A204.1 (cell line): Measurements from ENCODE around the gene ADAM33.

ENCODE experiments used
- FAIRE-seq: peaks from 2 replicates; lab custom pipeline; 2012; peaks lifted over from hg19 to GRCh38; lab: Jason Lieb, UNC

The ADAM33 gene, protein sequence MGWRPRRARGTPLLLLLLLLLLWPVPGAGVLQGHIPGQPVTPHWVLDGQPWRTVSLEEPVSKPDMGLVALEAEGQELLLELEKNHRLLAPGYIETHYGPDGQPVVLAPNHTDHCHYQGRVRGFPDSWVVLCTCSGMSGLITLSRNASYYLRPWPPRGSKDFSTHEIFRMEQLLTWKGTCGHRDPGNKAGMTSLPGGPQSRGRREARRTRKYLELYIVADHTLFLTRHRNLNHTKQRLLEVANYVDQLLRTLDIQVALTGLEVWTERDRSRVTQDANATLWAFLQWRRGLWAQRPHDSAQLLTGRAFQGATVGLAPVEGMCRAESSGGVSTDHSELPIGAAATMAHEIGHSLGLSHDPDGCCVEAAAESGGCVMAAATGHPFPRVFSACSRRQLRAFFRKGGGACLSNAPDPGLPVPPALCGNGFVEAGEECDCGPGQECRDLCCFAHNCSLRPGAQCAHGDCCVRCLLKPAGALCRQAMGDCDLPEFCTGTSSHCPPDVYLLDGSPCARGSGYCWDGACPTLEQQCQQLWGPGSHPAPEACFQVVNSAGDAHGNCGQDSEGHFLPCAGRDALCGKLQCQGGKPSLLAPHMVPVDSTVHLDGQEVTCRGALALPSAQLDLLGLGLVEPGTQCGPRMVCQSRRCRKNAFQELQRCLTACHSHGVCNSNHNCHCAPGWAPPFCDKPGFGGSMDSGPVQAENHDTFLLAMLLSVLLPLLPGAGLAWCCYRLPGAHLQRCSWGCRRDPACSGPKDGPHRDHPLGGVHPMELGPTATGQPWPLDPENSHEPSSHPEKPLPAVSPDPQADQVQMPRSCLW

DNA sequence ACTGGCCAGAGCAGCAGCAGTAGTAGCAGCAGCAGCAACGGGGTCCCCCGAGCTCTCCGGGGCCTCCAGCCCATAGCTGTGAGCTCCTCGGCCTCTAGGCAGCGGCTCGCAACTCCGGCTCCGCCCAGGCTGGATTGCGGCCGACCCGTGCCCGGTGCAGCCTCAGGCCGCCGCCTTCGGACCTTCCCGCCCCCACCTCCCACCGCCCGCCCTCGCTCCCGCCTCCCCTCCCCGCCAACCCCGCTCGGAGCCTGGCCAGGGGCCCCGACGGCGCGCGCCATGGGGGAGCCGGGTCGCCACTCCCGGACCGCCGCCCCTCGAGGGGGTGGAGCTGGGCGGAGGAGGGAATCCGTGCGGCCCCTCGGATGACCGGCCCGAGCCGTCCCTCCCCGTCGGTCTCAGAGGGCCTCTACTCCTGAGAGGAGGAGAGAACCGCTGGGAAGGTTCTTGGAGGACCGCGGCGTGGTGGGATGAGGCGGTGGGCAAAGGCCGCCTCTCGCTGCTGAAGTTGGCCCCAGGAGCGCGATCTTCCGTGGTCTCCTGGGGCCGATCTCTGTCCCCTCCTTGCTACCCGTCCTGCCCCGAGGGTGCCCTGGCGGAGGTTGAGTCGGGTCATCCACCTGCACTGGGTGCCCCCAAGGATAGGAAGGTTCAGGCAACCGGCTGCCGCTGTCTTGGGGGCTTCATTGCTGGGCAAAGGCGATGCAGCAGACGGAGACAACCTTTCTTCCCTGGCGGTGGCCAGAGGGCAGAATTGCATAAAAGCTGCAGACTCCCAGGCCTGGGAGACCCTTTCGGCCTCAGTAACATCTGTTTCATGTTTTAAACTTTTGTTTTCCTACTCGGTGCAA, at the start of gene ADAM33:
Gene ADAM33, minus strand, starts transcription at position 80 of the 851 bp plus-strand sequence. Its CDS starts 6 bp downstream, at position 74.
- FAIRE-seq = no peak

DNA sequence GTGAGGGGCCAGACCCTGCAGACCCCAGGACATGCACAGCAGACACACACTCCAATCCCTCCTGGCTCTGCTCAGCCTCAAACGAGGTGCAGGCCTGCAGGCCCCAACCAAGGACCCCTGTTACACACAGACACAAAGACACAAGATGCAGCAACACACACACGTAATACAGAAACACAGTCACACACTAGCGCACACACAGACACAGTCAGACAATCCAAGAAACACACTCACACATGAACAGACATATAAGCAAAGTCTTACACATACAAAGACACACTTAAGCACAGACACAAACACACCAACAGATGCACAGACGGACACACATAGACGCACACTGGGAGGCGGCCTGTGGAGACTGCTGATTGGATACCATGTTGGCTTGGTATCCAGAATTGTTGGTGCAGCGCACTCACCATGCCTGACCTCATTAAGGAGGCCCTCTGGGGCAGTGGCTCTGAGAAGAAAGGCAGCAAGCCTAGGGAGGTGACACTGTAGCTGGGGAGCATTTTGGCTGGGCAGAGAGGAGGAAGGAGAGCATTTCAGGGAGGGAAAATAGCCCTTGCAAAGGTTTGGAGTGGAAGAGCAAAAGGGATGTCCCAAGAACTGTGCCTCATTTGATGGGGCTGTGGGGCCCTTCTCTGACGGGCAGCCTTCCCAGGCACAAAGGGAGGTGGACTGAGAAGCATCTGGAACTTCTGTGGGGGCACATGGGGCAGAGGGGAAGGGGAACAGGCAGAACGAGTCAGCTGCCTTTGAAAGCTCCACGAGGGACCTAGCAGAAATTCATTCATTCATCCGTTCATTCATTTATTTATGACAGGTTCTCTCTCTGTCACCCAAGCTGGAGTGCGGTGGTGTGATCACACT, 49.2 kb upstream of the ADAM33 start:
- no peak for FAIRE-seq

DNA sequence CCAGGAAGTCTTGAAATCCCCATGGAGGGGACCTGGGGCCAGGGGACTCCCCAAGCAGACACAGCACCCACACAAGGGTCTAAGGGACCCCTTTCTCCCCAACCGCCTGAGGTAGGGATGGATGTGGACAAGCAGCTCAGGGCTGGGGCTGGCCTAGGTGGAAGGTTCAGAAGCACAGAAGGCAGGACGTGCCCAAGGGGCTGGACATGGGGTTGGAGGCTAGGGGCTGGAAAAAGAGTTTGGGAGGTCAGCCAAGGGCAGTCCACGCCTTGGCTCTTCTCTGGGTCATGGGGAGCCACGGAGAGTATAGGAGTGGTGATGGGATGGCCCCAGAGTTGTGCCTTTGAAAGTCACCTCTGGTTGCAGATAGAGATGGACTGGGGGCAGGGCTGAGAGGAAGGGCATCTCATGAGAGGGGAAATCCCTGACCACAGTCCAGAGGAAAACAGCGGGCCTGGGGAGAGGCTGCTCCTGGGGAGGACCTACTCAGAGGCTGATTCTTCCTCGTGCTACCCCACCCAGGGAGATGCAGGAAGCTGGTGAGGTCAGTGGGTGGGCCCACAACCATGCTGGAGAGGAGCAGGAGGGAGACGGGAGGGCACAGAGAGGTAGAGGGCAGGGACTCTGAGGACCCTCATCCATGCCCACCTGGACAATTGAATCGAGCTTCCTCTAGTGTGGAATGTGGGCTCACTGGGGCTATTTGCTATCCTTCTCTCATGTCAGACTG, 48.2 kb upstream of the ADAM33 start:
- FAIRE-seq = no peak

DNA sequence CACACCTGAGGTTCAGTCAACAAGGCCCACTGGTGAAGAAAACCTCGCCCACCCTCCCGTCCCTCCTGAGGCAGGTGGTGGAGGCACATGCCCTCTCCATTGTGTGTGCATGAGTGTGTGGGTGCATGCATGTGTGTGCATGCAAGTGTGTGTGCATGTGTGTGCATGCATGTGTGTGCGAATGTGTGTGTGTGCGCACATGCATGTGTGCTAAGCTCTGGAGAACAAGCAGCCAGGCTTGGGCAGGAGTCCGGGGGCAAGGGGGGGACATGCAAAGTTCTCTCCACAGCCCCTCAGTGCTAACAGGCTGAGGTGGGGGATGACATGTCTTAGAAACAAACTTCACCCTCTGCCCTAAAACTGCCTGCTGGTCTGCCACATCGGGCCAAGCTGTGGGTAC, 47.6 kb upstream of the ADAM33 start:
- no peak for FAIRE-seq

DNA sequence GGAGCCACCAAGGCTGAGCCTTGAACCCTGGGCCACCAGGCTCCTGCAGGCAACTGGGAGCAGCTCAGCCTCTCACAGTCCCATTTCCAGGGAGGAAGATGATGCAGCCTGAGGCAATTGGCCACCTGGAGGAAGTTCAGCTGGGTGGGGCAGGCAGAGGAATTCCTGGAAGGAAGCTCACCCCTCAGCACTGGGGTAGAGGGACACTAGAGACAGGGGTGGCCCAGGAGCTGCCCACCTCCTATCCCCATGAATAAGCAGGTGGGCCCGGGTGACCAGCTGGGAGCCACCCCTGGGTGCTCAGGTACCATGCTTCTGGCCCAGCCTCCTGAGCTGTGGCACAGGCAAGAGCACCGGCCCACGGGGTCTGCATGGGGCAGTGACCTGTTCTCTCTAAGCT, 47.1 kb upstream of the ADAM33 start:
- FAIRE-seq = no peak

DNA sequence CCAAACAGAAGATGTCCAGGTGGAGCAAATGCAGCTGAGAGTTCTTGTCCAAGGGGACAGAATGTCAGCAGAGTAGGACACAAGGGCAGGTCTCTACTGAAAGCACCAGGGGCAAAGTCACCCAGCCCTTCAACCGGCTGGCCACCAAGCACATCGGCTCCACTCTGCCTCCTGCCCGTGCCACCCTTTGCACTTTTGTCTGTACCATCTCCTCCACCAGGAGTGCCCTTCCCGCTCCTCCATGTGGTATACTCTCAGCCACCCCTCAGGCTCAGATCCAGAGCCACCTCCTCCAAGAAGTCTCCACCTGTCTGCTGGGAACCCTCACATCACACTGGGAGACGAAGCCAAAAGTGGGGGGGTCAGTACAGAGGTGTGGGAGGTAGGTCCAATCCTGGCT, 46.5 kb upstream of the ADAM33 start:
- FAIRE-seq = no peak

DNA sequence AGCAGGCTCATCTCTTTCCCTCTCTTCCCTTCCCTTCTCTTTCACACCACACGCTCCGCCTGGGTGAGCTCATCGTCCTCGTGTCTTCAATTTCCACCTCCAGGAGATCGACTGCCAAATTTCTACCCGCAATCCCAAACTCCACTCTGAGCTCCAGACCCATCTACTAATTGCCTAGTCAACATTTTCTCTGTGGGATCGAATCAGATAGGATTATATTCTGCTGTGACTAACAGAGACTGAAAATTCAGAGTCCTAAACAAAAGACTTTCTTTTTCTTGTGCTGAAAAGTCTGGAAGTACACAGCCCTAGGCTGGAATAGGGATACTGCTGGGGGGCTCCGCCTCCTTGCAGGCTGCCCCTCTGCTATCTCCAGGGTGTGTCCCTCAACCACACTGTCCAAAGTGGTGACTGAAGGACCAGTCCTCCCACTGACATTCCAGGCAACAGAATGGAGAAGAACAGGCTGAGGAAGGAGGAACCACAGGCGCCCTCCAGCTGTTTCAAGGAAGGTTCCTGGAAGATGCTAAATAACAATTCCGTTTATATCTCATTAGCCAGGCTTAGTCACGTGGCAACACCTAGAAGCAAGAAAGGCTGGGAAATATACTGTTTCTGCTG, 45.7 kb upstream of the ADAM33 start:
- no peak for FAIRE-seq

DNA sequence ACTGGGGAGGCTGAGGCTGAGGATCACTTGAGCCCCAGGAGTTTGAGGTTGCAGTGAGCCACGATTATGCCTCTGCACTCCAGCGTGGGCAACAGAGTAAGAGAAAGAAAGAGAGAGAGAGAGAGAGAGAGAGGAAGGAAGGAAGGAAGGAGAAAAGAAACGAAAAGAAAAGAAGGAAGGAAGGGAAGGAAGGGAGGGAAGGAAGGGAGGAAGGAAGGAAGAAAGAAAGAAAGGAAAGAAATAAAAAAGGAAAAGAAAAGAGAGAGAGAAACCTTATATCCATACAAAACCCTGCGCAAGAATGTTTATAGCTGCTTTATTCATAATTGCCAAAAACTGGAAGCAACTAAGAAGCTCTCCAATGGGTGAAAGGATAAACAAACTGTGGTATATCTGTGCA, 42.5 kb upstream of the ADAM33 start:
- FAIRE-seq = no peak

DNA sequence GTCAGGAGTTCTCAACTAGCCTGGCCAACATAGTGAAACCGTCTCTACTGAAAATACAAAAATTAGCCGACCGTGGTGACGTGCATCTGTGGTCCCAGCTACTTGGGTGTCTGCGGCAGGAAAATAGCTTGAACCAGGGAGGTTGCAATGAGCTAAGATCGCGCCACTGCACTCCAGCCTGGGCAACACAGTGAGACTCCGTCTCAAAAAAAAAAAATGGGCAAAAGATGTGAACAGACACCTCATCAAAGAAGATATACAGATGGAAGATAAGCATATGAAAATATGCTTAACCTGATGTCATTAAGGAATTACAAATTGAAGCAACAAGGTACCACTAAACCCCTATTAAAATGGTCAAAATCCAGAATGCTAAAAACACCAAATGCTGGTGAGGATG, 41.5 kb upstream of the ADAM33 start:
- no peak for FAIRE-seq

DNA sequence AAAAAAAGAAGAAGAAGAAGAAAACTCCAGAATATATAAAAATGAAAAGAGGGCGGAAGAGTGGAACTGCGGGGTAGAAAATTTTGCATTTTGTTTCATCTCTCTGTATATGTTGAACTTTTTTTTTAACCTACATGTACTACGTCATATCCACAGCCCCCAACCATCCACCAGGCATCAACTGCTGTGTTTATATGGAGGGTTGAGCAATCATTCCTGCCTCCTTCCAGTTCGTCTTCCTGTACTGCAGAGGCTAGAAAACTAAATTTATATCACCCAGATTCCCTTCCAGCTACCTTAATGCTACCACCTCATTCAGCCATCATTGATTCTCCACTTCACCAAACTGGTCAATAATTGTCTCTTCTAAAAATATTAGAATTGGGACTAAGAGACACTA, 40.1 kb upstream of the ADAM33 start:
- no peak for FAIRE-seq

DNA sequence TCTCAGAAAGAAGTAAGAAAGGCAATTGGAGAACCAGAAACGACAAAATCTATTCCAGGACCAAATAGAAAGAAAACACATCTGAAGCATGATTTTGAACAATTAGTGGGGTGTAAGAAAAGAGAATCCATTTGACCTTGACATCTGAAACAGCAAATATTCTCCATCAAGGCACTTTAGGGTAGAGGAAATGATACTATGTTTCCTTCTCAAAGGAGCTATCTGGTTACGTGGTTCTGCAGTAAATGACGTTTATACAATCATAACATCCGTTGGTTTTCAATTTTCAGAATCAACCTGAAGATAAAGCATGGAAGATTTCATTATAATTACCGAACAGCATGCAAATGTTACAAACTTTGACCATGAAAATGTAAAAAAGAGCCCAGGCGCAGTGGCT, 38.8 kb upstream of the ADAM33 start:
- FAIRE-seq = no peak

DNA sequence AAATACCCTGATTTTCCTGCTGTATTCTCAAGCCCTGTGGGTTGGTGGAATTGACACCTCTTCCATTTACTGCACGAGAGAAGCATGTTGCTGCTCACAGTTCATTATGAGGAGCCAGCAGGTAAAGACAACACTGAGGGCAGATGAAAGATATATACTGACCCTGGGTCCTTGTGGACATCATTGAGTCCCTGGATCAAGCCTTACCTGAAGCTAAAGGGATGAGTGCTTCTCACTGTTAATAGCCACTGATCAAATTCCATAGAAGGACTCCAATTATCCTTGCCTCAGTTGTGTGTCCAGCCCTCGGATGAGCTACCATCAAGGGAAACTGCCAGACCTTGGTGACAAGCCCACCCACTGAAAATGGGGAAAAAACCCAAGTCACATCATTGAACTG, 38.3 kb upstream of the ADAM33 start:
- no peak for FAIRE-seq

DNA sequence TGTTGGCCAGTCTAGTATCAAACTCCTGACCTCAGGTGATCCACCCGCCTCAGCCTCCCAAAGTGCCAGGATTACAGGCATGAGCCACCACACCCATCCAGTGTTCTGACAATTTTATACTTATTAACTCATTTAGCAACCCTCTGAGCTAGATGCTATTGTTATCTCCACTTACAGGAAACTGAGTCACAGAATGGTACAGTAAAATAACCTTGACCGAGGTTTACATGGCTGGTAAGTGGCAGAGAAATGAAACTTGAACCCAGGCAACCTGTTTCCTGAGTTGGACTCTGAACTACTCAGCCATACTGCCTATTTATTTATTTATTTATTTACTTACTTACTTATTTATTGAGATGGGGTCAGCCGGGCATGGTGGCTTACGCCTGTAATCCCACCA, 37.2 kb upstream of the ADAM33 start:
- no peak for FAIRE-seq

DNA sequence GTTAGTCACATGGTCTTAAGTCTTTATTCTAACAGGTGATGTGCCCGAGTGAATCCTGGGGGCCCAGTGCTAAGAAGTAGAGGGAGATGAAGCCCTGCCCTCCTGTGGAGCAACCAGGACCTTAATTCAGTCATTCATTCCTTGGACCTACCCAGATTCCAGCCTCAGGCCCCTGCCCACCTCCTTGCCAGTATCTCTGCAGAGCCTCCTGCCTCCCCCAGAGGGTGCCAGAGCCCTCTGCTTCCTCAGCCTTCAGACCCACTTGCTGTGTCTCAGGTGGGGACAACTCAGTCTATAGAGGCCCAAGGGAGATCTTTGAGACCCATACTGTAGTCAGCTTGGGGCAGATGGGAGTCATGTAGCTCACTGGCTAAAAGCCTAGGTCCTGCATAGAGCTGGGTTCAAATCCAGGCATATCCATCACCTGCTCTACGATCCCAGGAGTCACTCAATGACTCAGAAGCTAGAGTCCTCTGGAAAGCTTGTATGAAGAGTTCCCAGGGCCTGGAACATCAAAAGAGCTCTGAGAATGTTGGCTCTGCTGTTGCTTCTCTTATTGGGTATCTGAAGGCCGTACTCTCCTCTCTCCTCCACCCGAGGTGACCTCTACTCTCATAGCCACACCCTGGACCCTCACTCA, 34.5 kb upstream of the ADAM33 start:
- FAIRE-seq = no peak

DNA sequence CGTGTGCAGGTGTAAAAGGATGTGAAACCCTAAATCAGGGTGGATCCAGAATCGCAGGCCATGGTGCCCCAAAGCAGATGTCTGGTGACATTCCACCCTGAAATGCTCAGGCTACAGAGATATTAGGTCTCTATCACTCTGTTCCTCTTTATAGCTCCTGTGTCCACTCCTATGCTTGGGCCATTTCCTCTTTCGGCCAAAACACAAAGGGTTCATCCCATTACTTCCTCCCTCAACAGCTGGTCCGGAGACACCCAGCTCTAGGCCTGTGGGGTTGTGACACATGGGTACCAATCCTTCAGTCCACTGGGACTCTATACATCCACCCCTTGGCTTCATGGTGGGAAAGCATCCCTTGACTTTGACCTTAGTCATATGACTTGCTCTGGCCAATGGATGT, 32.3 kb upstream of the ADAM33 start:
- no peak for FAIRE-seq

DNA sequence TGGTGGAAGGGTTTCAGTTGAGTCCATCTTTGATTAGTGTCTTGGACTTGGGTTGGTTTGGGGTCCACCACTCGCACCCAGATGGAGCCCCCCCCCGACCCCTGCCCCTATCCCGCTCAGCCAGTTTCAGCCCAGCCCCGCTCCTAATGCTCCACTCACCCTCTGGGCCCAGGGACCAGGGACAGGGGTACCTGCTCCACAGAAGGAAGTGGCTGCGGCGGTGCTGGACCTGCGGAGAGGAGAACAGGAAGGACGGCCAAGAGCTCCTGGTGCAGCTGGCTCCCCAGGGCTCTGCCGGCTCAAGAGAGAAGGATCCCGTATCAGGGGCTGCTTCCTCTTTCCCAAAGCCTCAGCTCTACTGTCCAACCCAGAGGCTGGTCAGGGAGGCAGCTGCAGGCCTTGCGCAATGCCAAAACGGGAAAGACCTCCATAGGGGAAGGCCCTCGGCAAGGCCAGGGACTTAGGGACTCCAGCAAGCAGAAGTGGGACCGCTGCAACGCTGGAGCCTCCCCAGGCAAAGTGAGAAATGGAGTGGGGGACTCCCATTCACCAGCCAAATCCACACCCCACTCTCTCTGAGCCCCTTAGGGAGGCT, 30.6 kb upstream of the ADAM33 start, which contains the start of gene SIGLEC1:
Gene SIGLEC1, minus strand, starts transcription at position 322 of the 595 bp plus-strand sequence. CDS start 5,472 bp downstream, outside the sequence.
- no peak for FAIRE-seq

DNA sequence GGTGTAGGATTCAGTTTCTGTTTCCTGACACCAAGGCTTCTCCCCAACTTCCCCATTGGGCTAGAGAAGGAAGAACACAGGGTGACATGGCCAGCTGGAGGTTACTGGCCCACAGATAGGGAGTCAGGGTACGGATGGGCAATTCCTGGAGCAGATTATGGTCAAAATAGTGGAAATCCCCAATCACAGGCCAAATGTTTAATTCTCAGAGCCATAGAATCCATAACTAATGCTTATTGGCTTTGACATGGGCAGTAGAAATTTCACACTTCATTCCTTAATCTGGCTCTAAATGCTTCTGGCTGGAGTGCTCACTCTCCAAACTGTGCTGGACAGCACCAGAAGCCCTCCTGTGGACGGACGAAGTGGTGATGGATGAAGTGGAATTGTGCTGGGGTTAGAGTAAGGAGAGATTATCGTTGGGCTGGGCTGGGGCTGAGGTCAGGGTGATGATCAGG, 29.7 kb upstream of the ADAM33 start:
- FAIRE-seq = no peak

DNA sequence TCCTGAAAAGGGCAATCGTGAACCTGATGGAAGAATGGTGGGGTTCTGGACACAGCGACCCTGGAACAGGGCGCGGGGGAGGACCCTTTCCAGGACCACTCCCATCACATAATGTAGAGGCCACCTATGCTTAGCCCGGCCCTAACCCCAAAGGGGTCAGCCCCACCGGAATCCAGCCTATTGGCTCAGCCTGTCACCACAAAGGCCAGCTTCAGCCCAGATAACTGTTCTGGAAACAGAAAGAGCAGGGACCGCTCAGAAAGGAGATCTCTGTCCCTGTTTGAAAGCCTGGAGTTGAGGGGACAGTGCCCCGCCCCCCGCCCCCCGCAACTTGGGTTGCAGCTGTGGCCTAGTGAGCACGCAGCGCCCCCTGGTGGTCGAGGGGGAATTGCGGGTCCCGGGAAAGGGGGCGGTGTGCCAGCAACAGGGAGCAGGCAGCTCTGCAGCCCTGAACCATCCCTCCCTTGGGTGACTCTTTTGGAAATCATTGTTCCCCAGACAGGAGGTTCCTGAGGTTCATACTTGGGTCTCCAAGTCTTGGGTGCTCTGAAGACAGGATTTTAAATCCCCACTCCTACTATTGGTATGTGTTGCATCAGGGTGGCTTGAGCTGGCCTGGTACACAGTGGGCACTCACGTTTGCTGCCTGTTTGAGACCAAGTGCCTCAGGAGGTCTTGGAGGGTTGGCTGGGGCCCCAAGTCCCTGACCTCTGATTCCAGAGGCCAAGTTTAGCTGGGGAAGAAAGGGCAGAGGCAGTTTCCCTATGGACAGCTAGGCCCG, 29.1 kb upstream of the ADAM33 start:
- no peak for FAIRE-seq
